GM18505 (cell line): ENCODE data around the gene ST14.

ENCODE experiments used
- ATAC-seq: cut with Tn5 transposase; IDR thresholded peaks from one replicate; pipeline ENCODE4 v1.9.1; 2021; ENCODE audit not compliant: unreplicated experiment
- POLR2A ChIP-seq: IDR thresholded peaks from 4 replicates; pipeline ENCODE4 v1.6.1; 2011; ENCODE audit warnings: borderline replicate concordance; ENCODE audit not compliant: insufficient read depth, insufficient read length; ENCODE audit errors: extremely low read depth

ST14 gene

GRCh38 chr11:130209128-130209932 lies 49.7 kb downstream of the ST14 start:
- no peak for ATAC-seq
- TF ChIP-seq POLR2A = no peak

GRCh38 chr11:130209954-130210854 lies 50.6 kb downstream of the ST14 start:
- no peak for ATAC-seq
- no peak for TF ChIP-seq POLR2A

- no peak for TF ChIP-seq POLR2A
- no peak for ATAC-seq
Measured at GRCh38 chr11:130211144-130211543, 51.6 kb downstream of the ST14 start.

GRCh38 chr11:130211781-130212401 lies 52.3 kb downstream of the ST14 start:
- TF ChIP-seq POLR2A = no peak

GRCh38 chr11:130212431-130212961 lies 52.9 kb downstream of the ST14 start:
- no peak for TF ChIP-seq POLR2A
- ATAC-seq = no peak

More at GRCh38 chr11:130211781-130212401, 52.3 kb downstream of the ST14 start:
- ATAC-seq = no peak

- no peak for TF ChIP-seq POLR2A
- peak; percentile 82 for ATAC-seq
Measured at GRCh38 chr11:130213143-130213978, 53.8 kb downstream of the ST14 start.

- TF ChIP-seq POLR2A = no peak
- ATAC-seq = no peak
Measured at GRCh38 chr11:130213979-130214281, 54.3 kb downstream of the ST14 start.

GRCh38 chr11:130214861-130215530 lies 55.4 kb downstream of the ST14 start:
- ATAC-seq = no peak
- no peak for TF ChIP-seq POLR2A

GRCh38 chr11:130215531-130216220 lies 56.1 kb downstream of the ST14 start:
- no peak for TF ChIP-seq POLR2A
- ATAC-seq = no peak

GRCh38 chr11:130216221-130216550 lies 56.6 kb downstream of the ST14 start:
- no peak for ATAC-seq
- no peak for TF ChIP-seq POLR2A

GRCh38 chr11:130216591-130217132 lies 57.1 kb downstream of the ST14 start:
- no peak for TF ChIP-seq POLR2A
- ATAC-seq = no peak
